ENCODE measurements around the gene ANO9. TPM values are rescaled to one million over a fixed set of nuclear protein-coding genes. Genes with fewer than 3 reads are reported as not detected.
"Not testable (repeated sequence)": the region's sequence is repeated elsewhere in the genome, so short reads cannot be mapped to it uniquely, and the experiment has no call there.

ANO9 gene
- total and polyA plus RNA-seq, 2 experiments from 2014 or later, result 9.0 to 10.2 TPM

GRCh38 chr11:425301-425700 is 16.5 kb downstream of the ANO9 start (continued):
- TF ChIP-seq ZNF462 (CRISPR knock-in tag; IDR thresholded peaks at IDR 0.05) (no peak), ZNF114 (CRISPR knock-in tag; IDR thresholded peaks at IDR 0.05) (no peak), JUNB (IDR thresholded peaks at IDR 0.05; ENCODE audit: unreplicated experiment) (no peak), EZH2 (IDR thresholded peaks at IDR 0.05; ENCODE audit: low read depth, unreplicated experiment) (no peak), NANOG (IDR thresholded peaks at IDR 0.05; ENCODE audit: borderline replicate concordance) (no peak), ZNF331 (CRISPR knock-in tag; IDR thresholded peaks at IDR 0.05; ENCODE audit: low read depth) (no peak), CREB1 (CRISPR knock-in tag; IDR thresholded peaks at IDR 0.05; ENCODE audit: low read depth) (no peak), POLR2AphosphoS5 (IDR thresholded peaks at IDR 0.05; ENCODE audit: low read depth) (no peak)

GRCh38 chr11:424766-425165 is 17.0 kb downstream of the ANO9 start:
- not testable (repeated sequence) for H3K27me3 ChIP-seq (ENCODE audit: insufficient read depth); H3K4me2 ChIP-seq; H3K4me1 Mint-ChIP-seq; H4K20me1 ChIP-seq (replicated peaks; ENCODE audit: insufficient read depth); H3K36me3 Mint-ChIP-seq (ENCODE audit: low read depth); H2AFZ ChIP-seq; H3K79me2 ChIP-seq (replicated peaks; ENCODE audit: insufficient read depth); H3F3A ChIP-seq (replicated peaks; ENCODE audit: low read depth); ATAC-seq; H3K27ac Mint-ChIP-seq; H3K27ac ChIP-seq (ENCODE audit: low read depth); H3K36me3 ChIP-seq (ENCODE audit: insufficient read depth); H3K4me1 ChIP-seq (ENCODE audit: insufficient read depth); H3K9me3 Mint-ChIP-seq; DNase-seq (ENCODE audit: low spot score); H3K4me3 ChIP-seq; H3K27me3 Mint-ChIP-seq (ENCODE audit: insufficient read depth, low read depth, poor library complexity); H3K9me2 ChIP-seq (ENCODE audit: insufficient read depth)
- peak overlapping the region; percentile 34; the same call in 1 of the 3 replicates for H3K4me3 Mint-ChIP-seq
